Stimulated activated naive CD4-positive, alpha-beta T cell treated with Interleukin-2 at 50 U/mL for 16 hours (primary cell): ENCODE results near the gene DDN.

Source experiments
- DNase-seq: peaks from one replicate; lab custom pipeline; 2025; lab: John Stamatoyannopoulos, UW

The DDN gene

DNA sequence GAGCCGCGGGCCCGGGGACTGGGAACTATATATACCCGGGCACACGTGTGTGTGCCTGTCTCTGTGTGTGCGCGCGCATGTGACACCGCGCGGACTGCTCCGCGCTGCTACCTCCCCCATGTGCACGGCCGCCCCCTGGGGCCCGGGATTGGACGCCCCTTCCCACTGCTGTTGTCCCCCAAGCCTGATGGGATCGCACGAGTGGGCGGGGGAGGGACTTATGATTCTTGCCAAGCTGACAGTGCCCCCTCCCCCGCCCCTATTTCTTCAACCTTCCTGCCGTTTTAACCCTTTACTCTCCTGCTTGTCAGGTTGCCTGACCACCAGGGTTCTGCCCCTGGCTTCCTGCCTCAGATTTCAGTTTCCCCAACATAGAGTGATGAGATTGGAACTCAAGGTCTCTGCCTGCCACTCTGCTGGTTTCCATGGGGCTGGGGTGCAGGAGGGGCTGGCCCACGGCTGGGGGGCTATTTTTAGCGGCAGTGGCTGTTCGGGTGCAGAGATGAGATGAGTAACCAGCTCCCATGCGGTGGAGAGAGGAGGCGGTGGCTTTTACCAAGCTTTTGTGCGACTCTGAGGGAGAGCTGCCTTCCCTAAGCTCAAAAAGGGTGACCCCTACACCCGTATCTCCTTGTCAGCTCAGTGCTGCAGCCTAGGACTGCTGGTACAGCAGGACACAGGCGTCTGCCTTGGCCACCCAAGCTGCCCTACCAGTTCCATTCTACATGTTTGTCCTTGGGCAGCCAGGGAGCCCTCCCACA lies at the start of gene DDN:
DDN (minus strand) TSS at position 5 of the 761 bp plus-strand sequence. CDS start 88 bp downstream, outside the sequence.
- DNase-seq = peak; percentile 21

DNA sequence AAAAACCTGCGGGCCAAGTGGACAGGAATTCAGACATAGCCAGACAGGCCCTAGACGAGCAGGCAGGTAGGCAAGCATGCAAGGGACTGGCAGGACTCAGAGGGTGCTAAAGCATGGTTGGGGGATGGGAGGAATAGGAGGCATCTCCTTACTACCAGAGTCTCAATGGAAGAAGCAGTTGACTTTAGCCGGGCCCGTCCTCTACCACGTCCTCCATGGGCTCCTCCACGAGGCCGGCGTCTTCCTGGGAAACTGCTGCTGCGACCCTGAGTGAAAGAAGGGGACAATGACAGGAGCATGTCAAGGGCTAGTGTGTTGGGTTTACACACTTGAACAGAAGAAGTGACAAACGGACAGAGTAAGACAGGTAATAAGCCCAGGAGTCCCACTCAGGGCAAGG lies 49.8 kb upstream of the DDN start:
- no peak for DNase-seq

DNA sequence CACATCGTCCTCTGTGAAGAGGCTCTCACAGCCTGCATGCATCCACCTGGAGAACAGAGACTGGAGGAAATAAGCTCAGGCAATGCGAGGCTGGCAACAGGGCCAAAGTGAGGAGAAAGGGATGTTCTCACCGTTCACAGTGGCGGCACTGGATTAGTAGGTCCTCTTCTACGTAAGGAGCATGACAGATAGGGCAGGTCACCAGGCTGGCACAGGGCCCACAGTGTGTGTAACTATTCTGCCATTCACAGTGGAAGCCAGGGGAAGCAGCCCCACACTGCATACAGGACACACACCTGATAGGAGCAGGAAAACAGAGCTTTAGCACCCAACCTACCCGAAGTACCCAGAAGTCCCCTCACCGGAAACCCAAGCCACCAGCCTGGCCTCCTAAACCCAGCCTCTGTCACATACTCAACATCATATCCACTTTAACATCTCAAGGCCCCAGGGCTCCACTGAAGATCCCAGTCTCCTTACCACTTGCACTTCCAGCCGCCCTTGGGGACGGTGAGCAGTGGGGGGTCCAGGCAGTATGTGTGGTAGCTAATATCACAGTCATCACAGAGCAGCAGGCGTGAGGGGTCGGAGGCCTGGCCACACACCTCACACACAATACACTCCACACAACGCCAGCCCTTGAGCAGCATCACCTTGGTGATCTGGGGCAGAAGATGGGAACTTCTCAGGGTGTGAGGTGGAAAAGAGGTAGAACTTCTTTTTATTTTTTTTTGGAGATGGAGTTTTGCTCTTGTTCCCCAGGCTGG lies 47.1 kb upstream of the DDN start:
- DNase-seq = no peak

DNA sequence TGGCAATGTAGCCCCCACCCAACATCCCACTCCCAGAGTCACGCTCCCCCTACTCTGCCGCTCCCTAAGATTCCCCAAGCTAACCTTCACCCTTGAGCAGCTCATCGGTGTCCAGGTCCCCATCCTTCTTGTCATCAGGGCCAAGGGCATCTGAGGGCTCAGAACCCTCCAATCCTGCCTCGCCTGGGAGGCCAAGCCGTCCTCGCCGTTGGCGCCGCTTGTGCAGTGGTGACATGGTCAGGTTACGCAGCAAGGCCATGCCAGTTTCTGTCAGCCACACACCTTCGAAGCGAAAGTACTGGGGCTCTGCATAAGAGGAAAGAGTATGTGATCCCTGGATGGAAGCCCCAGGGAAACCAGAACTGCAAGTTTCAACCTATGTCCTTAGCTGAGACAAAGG lies 45.5 kb upstream of the DDN start:
- DNase-seq = no peak

DNA sequence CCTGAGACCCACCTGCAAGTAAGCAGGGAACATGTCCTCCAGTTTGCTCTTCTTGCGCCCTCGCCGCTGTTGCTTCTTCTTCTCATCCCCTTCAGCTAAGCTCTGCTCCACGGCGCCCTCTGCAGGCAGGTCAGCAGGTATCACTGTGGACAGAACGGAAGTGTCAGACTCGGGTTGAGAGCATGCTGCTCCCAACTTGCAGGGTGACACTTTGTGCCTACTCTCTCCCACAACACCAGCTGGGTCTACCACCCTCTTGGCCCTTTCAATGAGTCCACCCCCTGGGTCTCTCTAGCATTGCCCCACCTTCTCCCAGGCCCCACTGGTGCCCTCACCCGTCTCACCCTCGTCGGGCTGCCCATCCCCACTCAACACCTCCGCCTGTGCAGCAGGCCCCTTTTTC lies 44.7 kb upstream of the DDN start:
- peak; percentile 70 for DNase-seq

DNA sequence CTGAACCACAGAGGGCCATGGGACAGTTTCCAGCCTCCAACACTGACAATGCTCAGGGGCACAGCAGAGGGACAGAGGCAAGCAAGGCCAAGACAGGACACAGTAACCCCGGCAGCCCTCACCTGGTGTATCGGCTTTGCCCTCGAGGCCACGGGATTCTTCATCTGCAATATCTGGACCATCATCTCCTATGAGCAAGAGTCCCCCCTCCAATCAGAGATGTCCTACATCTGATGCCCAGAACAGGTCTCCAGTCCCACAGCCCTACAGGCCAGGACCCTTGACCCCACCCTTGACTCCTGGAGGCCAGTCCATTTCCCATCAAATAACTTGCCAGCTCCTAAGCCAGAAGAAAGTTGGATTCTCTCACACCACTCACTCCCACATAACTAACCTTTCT lies 44.1 kb upstream of the DDN start:
- DNase-seq = no peak

DNA sequence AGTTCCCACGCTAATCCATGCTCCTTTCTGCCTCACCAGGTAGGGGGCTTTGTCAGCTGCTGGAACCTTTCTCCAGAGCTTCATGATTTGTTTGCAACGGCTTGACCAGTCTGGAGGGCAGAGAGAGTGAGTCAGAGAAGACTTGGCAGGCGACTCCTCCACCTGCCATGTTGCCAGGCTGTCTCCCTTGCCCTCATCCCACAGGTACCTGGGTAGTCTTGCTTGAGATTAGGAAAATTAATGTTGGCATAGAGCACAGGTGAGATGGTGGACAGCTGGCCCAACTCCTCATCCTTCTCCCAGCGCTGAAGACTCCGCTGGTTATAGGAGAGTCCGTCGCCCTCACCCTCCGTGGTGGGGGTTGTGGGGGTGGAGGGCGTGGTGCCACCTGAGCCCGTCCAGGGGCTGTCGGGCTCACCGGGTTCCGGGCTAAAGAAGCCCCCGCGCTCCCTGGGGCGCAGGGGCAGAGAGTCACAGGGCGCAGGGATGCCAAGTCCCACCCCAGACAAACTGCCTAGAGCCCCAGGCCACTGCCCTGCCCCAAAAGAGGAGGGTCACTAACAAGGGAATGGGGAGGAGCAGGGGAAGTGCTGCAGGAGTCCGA lies 42.8 kb upstream of the DDN start:
- no peak for DNase-seq

DNA sequence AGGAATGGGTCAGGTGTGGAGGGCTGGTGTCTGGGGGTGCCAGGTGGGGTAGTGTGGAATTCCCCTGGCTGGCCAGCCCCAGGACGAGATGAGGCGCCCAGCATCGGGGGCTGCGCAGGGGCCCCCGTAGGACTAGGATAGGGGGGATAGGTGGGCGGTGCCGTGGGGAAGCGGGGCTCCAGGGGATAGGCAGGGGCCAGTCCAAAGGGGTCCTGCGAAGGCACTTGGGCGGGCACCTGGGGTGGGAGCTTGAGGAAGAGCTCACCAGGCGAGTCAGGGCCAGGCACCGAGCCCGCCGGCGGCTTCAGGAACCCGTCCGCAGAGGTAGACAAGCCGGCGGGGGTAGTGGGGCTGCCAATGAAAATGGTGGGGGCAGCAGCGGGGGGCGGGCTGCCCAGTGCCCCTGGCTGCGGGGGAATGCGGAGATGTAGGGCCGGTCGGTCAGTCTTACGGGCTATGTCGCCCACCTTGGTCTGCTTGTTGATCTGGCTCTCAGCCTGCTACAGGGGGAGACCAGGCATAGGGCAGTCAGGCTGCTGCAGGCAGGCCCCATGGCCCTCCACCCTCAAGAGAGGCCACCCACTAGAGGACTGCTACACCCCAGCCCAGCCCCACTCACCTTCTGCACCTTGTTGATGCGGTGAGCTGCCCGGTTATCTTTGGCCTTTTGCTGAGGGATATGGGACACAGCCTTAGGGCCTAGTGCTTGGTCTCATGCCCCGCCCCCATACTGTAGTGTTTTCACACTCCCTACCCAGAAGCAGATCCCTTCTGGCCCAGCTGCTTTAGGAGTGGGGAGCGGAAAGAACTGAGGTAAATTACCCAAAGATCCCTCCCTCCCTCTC lies 42.1 kb upstream of the DDN start:
- DNase-seq = no peak

DNA sequence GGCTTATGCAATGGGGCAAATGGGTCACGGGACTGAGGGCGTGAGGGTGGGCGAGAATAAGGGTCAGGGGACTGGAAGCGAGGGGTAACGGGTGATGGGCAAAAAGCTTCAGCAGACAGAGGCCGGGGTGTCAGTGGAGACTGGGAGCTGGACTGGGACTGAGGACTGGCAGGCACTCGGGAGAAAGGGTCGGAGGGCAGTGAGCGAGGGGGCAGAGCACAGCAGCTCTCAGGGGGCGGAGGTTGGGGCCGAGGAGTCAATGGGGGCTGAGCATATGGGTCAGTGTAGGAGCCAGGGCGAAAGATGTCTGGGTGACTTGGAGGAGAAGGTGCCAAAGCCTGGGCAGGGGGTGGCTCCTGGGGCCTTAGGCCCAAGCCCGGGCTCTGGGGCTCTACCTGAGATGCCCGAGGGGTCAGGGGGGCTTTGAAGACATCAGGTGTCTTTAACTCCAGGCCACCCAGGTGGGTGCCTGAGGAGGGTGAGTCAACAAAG lies 41.2 kb upstream of the DDN start:
- no peak for DNase-seq

DNA sequence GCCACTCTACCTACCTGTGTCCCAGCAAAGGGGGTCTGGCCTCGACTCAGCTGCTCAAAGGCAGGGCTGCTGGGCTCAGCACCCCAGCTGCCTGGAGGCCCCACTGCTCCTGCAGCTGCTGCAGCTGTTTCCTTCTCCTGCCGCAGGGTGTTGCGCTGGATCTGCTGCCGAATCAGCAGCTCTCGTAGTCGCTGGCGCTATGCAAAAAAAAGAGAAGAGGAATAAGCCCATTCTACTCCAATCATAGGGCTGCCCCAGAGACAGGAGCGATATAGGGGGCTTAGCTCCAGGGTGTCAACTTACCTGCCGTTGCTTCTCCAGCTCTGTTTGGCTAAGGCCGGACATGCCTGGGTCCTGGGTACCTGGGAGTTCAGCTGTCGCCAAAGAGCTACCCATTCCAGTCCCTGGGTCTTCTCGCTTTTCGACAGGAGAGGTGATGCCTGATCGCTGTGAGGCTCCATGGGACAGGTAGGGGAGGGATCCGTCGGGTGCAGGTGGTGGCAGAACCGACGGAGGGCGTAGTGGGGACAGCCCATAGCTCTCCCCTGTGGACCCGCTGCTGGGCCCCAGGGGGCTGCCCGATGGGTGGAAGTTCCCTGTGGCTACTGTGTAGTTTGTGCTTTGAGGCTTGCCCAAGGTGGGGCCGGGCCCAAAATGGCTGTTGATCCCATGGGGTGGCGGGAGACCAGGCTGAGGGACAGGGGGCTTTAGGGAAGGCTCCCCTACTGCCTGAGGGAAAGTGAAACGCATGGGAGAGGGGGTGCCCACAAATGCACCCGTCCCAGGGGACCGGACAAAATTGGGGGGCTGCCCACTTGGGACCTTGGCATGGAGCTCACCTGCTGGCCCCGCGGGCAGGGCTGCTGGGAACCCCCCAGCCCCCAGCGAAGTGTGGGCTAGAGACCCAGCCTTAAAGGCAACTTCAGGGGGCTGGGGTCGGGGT lies 40.5 kb upstream of the DDN start:
- DNase-seq = no peak

DNA sequence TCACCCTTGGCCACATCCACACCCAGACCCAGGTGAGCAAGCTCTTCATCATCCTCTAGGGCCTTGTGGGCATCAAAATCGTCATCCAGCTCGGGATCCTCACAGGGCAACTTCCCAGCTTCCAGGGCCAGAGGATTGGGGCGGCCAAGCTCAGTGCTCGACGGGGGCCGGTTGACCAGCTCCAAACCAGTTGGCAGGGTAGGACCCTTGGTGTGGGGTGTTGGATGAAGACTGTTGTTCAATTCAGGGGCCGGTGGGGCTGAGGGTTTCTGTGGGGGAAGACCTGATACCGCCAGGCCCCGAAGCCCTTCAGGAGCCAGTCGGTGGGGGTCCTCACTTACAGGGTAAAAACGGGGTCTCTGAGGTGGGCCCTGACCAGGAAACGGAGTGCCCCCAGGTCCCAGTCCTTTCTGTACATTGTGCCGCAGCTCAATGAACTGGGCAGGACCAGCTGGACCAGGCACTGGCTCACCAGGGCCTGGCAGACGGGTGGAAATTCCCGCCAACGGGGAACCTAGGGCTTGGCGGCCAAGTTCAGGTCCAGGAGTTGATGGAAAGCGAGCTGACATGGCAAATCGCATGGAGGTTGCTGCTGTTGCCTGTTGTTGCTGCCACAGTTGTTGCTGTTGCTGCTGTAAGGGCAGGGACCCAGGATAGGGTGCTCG lies 39.2 kb upstream of the DDN start:
- DNase-seq = no peak

DNA sequence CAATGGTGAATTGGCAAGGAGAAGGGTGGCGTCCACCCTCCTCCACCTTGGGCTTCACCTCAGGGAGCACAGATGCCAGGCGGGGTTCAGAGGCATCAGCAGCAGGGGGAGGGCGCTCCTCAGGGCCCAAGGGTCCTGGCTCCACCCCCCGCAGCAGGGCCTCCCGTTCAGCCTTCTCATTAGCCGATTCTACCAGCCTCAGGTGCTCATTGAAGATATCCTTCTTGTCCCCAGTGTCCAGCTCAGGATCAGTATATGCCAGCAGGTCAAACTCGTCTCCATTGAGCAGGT lies 38.7 kb upstream of the DDN start:
- no peak for DNase-seq

DNA sequence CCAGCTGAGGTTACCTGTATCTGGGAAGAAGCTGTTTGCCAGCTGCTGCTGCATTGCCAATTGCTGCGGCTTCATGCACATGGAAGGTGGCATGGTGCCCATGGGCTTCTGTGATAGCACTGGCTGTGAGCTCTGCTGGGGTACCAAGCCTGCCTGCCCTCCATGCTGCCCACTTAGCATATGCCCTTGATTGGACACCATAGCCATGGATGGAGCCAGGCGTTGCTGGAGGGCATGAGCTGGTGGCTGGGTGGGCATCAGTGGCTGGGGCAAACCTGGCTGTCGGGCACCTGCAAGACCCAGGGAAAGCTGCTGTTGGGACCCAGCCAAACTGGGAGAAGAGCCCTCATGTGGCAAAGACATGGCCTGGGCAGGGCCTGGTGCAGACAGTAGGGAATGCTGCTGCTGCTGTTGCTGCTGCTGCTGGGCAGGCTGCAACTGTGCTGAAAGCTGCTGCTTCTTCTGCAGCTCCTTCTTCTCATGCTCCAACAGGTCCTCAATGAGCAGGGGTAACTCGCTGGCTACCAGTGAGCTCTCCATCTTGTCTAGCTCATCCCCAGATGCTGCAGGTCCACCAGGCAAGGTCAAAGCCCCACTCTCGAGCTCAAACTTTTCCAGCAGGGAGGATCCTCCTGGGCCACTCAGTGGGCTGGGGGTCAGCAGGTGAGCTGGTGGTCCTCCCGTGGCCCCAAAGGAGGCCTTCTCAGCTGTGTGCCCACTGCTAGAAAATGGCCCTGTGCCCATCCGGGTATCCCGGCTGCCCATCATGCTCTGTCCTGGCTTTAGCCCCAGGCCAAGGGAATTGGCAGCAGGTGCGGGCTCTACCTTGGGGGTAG lies 38.2 kb upstream of the DDN start:
- no peak for DNase-seq

DNA sequence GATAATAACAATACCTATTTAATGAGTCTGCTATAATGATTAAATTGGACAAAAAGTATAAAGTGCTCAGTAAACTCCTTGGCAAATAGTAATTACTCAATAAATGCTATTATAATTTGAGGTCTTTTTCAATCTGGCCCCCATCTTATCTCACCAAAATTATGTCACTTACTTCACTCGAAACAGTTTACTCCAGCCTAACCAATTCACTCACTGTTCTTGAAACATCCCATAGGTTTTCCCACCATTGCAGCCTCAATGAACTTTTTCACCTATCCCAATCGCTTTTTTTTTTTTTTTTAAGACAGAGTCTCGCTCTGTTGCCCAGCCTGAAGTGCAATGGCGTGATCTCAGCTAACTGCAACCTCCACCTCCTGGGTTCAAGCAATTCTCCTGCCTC lies 36.9 kb upstream of the DDN start:
- no peak for DNase-seq

DNA sequence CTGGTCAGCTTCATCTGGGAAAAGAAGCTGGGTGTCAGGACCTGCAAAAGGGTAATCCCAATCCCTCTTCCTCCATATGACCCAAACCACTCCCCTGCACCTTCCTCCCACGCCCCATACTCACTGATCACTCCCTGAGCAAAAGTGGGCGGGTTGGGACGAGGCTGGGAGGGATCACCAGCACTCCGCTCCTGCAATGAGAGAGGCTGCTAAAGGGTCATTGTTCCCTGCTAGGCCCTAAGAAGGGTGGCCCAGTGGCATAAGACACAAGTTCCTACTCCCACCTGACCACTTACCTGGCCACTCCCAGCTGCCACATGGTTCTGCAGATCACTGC lies 35.1 kb upstream of the DDN start:
- no peak for DNase-seq

DNA sequence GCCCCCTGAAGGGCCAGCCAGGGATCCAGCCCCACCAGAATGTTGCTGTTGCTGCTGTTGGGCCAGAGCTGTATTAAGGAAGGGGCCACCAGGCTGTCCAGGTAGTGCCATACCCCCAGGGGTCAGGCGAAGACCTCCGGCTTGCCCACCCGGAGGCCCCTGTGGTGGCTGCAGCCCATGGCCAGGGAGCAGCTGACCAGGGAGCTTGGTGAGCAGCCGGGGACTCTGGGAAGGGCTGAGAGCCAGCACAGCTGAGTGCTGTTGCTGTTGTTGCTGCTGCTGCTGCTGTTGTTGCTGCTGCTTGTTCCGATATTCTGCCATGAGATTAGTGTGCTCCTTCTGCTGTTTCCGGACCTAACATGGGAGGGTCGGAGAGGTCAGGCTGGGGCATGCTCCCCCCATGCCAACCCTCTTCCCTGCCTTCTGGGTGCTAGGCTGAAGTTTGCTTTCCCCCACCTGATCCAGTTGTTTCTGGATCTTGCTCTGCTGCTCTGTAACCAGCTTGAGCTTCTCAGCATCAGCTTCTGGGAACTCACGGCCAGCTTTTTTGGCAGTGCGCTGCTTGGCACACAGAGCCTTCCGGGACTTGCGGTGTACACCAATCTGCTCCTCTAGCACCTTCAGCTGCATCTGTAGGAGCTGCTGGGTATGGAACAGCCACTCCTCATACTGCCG lies 34.6 kb upstream of the DDN start:
- no peak for DNase-seq

DNA sequence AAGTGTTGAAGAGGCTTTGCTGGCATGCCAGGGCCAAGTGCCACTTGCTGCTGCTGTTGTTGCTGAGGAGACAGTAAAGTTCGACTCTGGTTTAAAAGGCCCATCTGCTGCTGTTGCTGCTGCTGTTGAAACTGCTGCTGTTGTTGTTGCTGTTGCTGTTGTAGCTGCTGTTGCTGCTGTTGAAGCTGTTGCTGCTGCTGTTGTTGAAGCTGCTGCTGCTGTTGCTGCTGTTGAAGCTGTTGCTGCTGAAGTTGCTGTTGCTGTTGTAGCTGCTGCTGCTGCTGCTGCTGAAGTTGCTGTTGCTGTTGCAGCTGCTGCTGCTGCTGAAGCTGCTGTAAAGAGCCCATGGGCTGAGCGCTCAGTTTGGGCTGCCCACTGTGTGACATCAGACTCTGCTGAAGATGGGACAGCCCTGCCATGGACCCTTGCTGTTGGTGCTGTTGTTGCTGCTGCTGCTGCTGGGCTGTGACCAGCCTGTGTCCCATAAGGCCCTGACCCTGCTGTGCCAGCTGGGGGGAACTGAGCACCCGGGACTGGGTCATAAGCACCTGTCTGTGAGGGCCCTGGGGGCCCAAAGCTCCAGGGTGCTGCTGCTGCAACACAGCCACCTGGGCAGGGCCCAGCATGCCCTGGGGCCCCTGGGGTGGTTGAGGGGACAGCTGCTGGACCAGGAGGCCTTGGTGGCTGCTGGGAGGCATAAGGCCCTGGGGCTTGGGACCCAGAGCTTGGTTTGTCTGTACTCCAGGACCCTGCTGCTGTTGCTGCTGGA lies 33.7 kb upstream of the DDN start:
- DNase-seq = no peak

DNA sequence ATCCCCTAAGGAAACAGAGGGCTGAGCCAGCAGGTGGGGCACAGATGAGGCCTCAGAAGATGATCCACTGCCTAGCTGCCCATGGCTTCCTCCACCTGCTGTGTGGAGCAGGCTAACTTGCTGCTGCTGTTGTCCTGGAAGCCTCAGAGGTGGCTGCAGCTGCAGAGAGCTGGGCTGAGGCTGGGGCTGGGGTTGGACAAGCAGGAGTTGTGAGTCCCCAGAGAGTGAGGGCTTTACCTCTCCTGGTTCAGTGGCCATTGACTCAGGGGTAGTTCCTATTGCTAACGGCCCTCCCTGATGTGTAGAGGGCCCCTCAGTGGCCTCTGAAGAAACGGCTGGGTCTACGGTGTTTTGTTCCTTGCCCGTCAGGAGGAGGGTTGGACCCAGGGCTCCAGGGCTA lies 33.1 kb upstream of the DDN start:
- DNase-seq = no peak
